Parathyroid adenoma (tissue), 2 donors: ENCODE results near the gene CDC42EP2.

Source experiments
- H2AFZ ChIP-seq: fragments of 300-600 bp; sonication (generic); one replicate; pipeline ENCODE4 v1.7.0; 2017; ENCODE audit warnings: antibody characterized with exemption, mild to moderate bottlenecking
- H3K27ac ChIP-seq: fragments of 300-600 bp; sonication (generic); one replicate; pipeline ENCODE4 v1.7.0; 2017
- H3K27me3 ChIP-seq: fragments of 300-600 bp; sonication (generic); one replicate; pipeline ENCODE4 v1.7.0; 2017; ENCODE audit warnings: low read length; ENCODE audit not compliant: control insufficient read depth, insufficient read depth
- H3K36me3 ChIP-seq: fragments of 300-600 bp; sonication (generic); one replicate; pipeline ENCODE4 v1.7.0; 2017; ENCODE audit warnings: low read length; ENCODE audit not compliant: control insufficient read depth, insufficient read depth
- H3K4me1 ChIP-seq: fragments of 300-600 bp; sonication (generic); one replicate; pipeline ENCODE4 v1.7.0; 2017; ENCODE audit warnings: control low read depth
- H3K4me2 ChIP-seq: fragments of 300-600 bp; sonication (generic); one replicate; pipeline ENCODE4 v1.7.0; 2017; ENCODE audit warnings: low read length
- H3K4me3 ChIP-seq: fragments of 300-600 bp; sonication (generic); one replicate; pipeline ENCODE4 v1.7.0; 2017; ENCODE audit warnings: low read depth, low read length
- H3K79me2 ChIP-seq: fragments of 300-600 bp; sonication (generic); one replicate; pipeline ENCODE4 v1.7.0; 2017; ENCODE audit warnings: control low read depth
- H3K9ac ChIP-seq: fragments of 300-600 bp; sonication (generic); one replicate; pipeline ENCODE4 v1.7.0; 2017; ENCODE audit warnings: mild to moderate bottlenecking
- H3K9me3 ChIP-seq: fragments of 300-600 bp; sonication (generic); one replicate; pipeline ENCODE4 v1.7.0; 2017; ENCODE audit warnings: low read length; ENCODE audit not compliant: control insufficient read depth
- CTCF ChIP-seq: fragments of 300-600 bp; sonication (generic); IDR thresholded peaks from one replicate; pipeline ENCODE4 v1.7.0; 2017; ENCODE audit warnings: antibody characterized with exemption, mild to moderate bottlenecking
- donor health status: primary hyperparathyroidism.

Gene CDC42EP2

GRCh38 chr11:65301491-65302329 is 13.0 kb upstream of the CDC42EP2 start:
- TF ChIP-seq CTCF: no peak
- Histone ChIP-seq H3K4me2 (no peak overlapping the region), H3K4me3 (no peak overlapping the region), H3K27ac (no peak overlapping the region), H2AFZ (no peak overlapping the region), H3K9ac (no peak overlapping the region), H3K27me3 (no peaks in the 10 kb centered on the region), H3K79me2 (no peaks in the 10 kb centered on the region), H3K4me1 (no peaks in the 10 kb centered on the region), H3K9me3 (no peaks in the 10 kb centered on the region), H3K36me3 (no peaks in the 10 kb centered on the region)

- H2AFZ ChIP-seq: no peak overlapping the region
- no peak overlapping the region for H3K4me2 ChIP-seq
- no peak overlapping the region for H3K4me3 ChIP-seq
- H3K9me3 ChIP-seq: no peaks in the 10 kb centered on the region
- TF ChIP-seq CTCF: no peak
- no peaks in the 10 kb centered on the region for H3K27me3 ChIP-seq
- H3K4me1 ChIP-seq: no peaks in the 10 kb centered on the region
- H3K36me3 ChIP-seq: no peaks in the 10 kb centered on the region
- no peak overlapping the region for H3K9ac ChIP-seq
- no peaks in the 10 kb centered on the region for H3K79me2 ChIP-seq
- no peak overlapping the region for H3K27ac ChIP-seq
Observed at GRCh38 chr11:65303555-65303954, 11.1 kb upstream of the CDC42EP2 start.

GRCh38 chr11:65304110-65304509 is 10.6 kb upstream of the CDC42EP2 start:
- Histone ChIP-seq H3K36me3 (no peaks in the 10 kb centered on the region), H3K79me2 (no peaks in the 10 kb centered on the region), H3K9ac (no peak overlapping the region), H3K27ac (no peak overlapping the region), H3K27me3 (no peaks in the 10 kb centered on the region), H3K9me3 (no peaks in the 10 kb centered on the region), H2AFZ (no peak overlapping the region), H3K4me2 (no peak overlapping the region), H3K4me1 (no peaks in the 10 kb centered on the region), H3K4me3 (no peak overlapping the region)
- TF ChIP-seq CTCF: no peak

GRCh38 chr11:65304613-65305012 is 10.1 kb upstream of the CDC42EP2 start:
- no peak overlapping the region for H3K4me2 ChIP-seq
- H3K4me3 ChIP-seq: no peak overlapping the region
- H3K9me3 ChIP-seq: no peaks in the 10 kb centered on the region
- H3K4me1 ChIP-seq: no peaks in the 10 kb centered on the region
- H3K27ac ChIP-seq: no peak overlapping the region
- H2AFZ ChIP-seq: no peak overlapping the region
- TF ChIP-seq CTCF: no peak
- no peak overlapping the region for H3K9ac ChIP-seq
- H3K36me3 ChIP-seq: no peaks in the 10 kb centered on the region
- no peaks in the 10 kb centered on the region for H3K27me3 ChIP-seq
- no peaks in the 10 kb centered on the region for H3K79me2 ChIP-seq
